ENCODE measurements around the gene FIG4.
"Not testable (repeated sequence)": the region's sequence is repeated elsewhere in the genome, so short reads cannot be mapped to it uniquely, and the experiment has no call there.

The FIG4 gene

DNA sequence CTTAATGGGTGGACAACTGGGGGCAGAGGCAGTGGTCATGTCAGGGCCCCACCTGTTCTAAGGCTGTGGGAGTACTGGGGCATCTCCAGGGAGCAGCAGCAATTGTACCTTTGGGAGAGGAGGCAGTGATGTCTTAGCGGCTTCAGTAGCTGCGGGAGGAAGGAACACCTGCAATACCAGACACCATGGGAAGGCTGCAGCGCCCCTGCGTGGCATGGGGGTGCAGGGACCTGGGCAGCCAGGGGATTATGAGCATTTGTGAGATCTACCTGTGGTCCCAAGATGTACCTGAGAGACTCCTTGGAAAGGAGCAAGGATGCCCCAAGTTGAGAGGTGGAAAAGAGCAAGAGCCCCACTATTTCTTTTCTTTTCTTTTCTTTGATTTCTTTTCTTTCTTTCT is 174.9 kb downstream of the FIG4 start:
- no peak for TF ChIP-seq CTCF (IDR thresholded peaks at IDR 0.05; ENCODE audit: low read depth, low read length, poor library complexity, severe bottlenecking)
- TF ChIP-seq EZH2phosphoT487 (IDR thresholded peaks at IDR 0.05; ENCODE audit: borderline replicate concordance, low read length), result no peak
- Histone ChIP-seq H3K4me2 (ENCODE audit: low read length) (no peak overlapping the region), H3K9me2 (replicated peaks; ENCODE audit: control insufficient read depth, low read length) (no peaks in the 10 kb centered on the region), H4K20me1 (ENCODE audit: control insufficient read depth, insufficient read depth, low read depth, low read length) (no peaks in the 10 kb centered on the region), H3K27me3 (ENCODE audit: control insufficient read depth, low read length) (peaks cover 6% of the 10 kb centered on the region; the same call in 1 of the 2 replicates), H3K79me2 (ENCODE audit: control insufficient read depth, low read length) (no peaks in the 10 kb centered on the region), H3F3A (ENCODE audit: control insufficient read depth, insufficient read depth) (no peaks in the 10 kb centered on the region), H3K27ac (ENCODE audit: low read depth, low read length) (no peak overlapping the region), H3K4me1 (ENCODE audit: control insufficient read depth, low read length) (no peaks in the 10 kb centered on the region), H3K9me3 (ENCODE audit: control insufficient read depth, insufficient read depth, low read length) (no peaks in the 10 kb centered on the region), H3K4me3 (ENCODE audit: low read length) (no peak overlapping the region), H3K36me3 (ENCODE audit: control insufficient read depth, low read length) (no peaks in the 10 kb centered on the region)

GRCh38 chr6:109867009-109867969 is 176.2 kb downstream of the FIG4 start:
- H3K4me2 ChIP-seq (ENCODE audit: low read length), result no peak overlapping the region
- no peaks in the 10 kb centered on the region for H3F3A ChIP-seq (ENCODE audit: control insufficient read depth, insufficient read depth)
- H3K9me3 ChIP-seq (ENCODE audit: control insufficient read depth, insufficient read depth, low read length), result no peaks in the 10 kb centered on the region
- H3K36me3 ChIP-seq (ENCODE audit: control insufficient read depth, low read length), result no peaks in the 10 kb centered on the region
- no peaks in the 10 kb centered on the region for H4K20me1 ChIP-seq (ENCODE audit: control insufficient read depth, insufficient read depth, low read depth, low read length)
- no peaks in the 10 kb centered on the region for H3K9me2 ChIP-seq (replicated peaks; ENCODE audit: control insufficient read depth, low read length)
- H3K27ac ChIP-seq (ENCODE audit: low read depth, low read length), result no peak overlapping the region
- H3K79me2 ChIP-seq (ENCODE audit: control insufficient read depth, low read length), result no peaks in the 10 kb centered on the region
- H3K27me3 ChIP-seq (ENCODE audit: control insufficient read depth, low read length), result peaks cover 6% of the 10 kb centered on the region; the same call in 1 of the 2 replicates
- no peaks in the 10 kb centered on the region for H3K4me1 ChIP-seq (ENCODE audit: control insufficient read depth, low read length)
- H3K4me3 ChIP-seq (ENCODE audit: low read length), result no peak overlapping the region
- TF ChIP-seq CTCF (IDR thresholded peaks at IDR 0.05; ENCODE audit: low read depth, low read length, poor library complexity, severe bottlenecking) (no peak), EZH2phosphoT487 (IDR thresholded peaks at IDR 0.05; ENCODE audit: borderline replicate concordance, low read length) (no peak)

GRCh38 chr6:109867970-109868358 is 176.9 kb downstream of the FIG4 start:
- Histone ChIP-seq H3K4me2 (ENCODE audit: low read length) (no peak overlapping the region), H3K4me3 (ENCODE audit: low read length) (no peak overlapping the region), H3K27ac (ENCODE audit: low read depth, low read length) (no peak overlapping the region), H3K9me2 (replicated peaks; ENCODE audit: control insufficient read depth, low read length) (no peaks in the 10 kb centered on the region), H3K4me1 (ENCODE audit: control insufficient read depth, low read length) (no peaks in the 10 kb centered on the region), H4K20me1 (ENCODE audit: control insufficient read depth, insufficient read depth, low read depth, low read length) (no peaks in the 10 kb centered on the region), H3F3A (ENCODE audit: control insufficient read depth, insufficient read depth) (no peaks in the 10 kb centered on the region), H3K36me3 (ENCODE audit: control insufficient read depth, low read length) (no peaks in the 10 kb centered on the region), H3K79me2 (ENCODE audit: control insufficient read depth, low read length) (no peaks in the 10 kb centered on the region), H3K27me3 (ENCODE audit: control insufficient read depth, low read length) (peaks cover 6% of the 10 kb centered on the region; the same call in 1 of the 2 replicates), H3K9me3 (ENCODE audit: control insufficient read depth, insufficient read depth, low read length) (no peaks in the 10 kb centered on the region)
- TF ChIP-seq CTCF (IDR thresholded peaks at IDR 0.05; ENCODE audit: low read depth, low read length, poor library complexity, severe bottlenecking) (no peak), EZH2phosphoT487 (IDR thresholded peaks at IDR 0.05; ENCODE audit: borderline replicate concordance, low read length) (no peak)

GRCh38 chr6:109869398-109870088 is 178.4 kb downstream of the FIG4 start:
- H4K20me1 ChIP-seq (ENCODE audit: control insufficient read depth, insufficient read depth, low read depth, low read length); H3K27ac ChIP-seq (ENCODE audit: low read depth, low read length); H3K79me2 ChIP-seq (ENCODE audit: control insufficient read depth, low read length); H3K4me3 ChIP-seq (ENCODE audit: low read length); H3K36me3 ChIP-seq (ENCODE audit: control insufficient read depth, low read length); H3K27me3 ChIP-seq (ENCODE audit: control insufficient read depth, low read length); H3K4me1 ChIP-seq (ENCODE audit: control insufficient read depth, low read length); H3K9me2 ChIP-seq (replicated peaks; ENCODE audit: control insufficient read depth, low read length); H3F3A ChIP-seq (ENCODE audit: control insufficient read depth, insufficient read depth); H3K4me2 ChIP-seq (ENCODE audit: low read length); H3K9me3 ChIP-seq (ENCODE audit: control insufficient read depth, insufficient read depth, low read length): not testable (repeated sequence)
